HCT116 (cell line): ENCODE measurements around the gene RHOU.

Experiments used
- CEBPB ChIP-seq: IDR thresholded peaks from 2 replicates; pipeline ENCODE4 v1.6.1; 2012; ENCODE audit warnings: low read depth
- CTCF ChIP-seq, 3 experiments: fragments of 200-600 bp in 1 of 3; sonication (generic) in 1 of 3; IDR thresholded peaks in 2 of 3; conservative IDR thresholded peaks in 1 of 3; 2 replicates each; pipeline ENCODE4 v1.5.1; 2012 to 2017; ENCODE audit warnings: low read depth in 2 of 3, low read length in 2 of 3, antibody characterized with exemption in 1 of 3, borderline replicate concordance in 1 of 3, control low read depth in 1 of 3, mild to moderate bottlenecking in 1 of 3, mixed read lengths in 1 of 3, mixed run types in 1 of 3, moderate library complexity in 1 of 3; ENCODE audit not compliant: insufficient read depth in 1 of 3
- EZH2 ChIP-seq: fragments of 200-600 bp; sonication (generic); IDR thresholded peaks from 2 replicates; pipeline ENCODE4 v1.6.1; 2017; ENCODE audit warnings: antibody characterized with exemption, mixed run types
- EZH2phosphoT487 ChIP-seq: fragments of 200-600 bp; IDR thresholded peaks from 2 replicates; pipeline ENCODE4 v1.6.1; 2018; ENCODE audit warnings: antibody characterized with exemption, borderline replicate concordance
- FOSL1 ChIP-seq: IDR thresholded peaks from 2 replicates; pipeline ENCODE4 v1.6.1; 2012; ENCODE audit warnings: low read depth
- POLR2A ChIP-seq: IDR thresholded peaks from 2 replicates; pipeline ENCODE4 v1.7.0; 2011; ENCODE audit warnings: borderline replicate concordance; ENCODE audit not compliant: insufficient read depth, insufficient read length; ENCODE audit errors: extremely low read depth
- POLR2AphosphoS5 ChIP-seq: IDR thresholded peaks from 2 replicates; pipeline ENCODE4 v1.6.1; 2011; ENCODE audit warnings: mild to moderate bottlenecking, low read depth, low read length, moderate library complexity
- REST ChIP-seq: IDR thresholded peaks from 2 replicates; pipeline ENCODE4 v1.6.1; 2012; ENCODE audit warnings: low read depth
- SP1 ChIP-seq: IDR thresholded peaks from 2 replicates; pipeline ENCODE4 v1.6.1; 2012; ENCODE audit warnings: low read depth
- TCF7L2 ChIP-seq: IDR thresholded peaks from 2 replicates; pipeline ENCODE4 v1.7.0; 2011; ENCODE audit warnings: borderline replicate concordance, inconsistent platforms; ENCODE audit not compliant: insufficient read depth, insufficient read length; ENCODE audit errors: extremely low read depth
- YY1 ChIP-seq: IDR thresholded peaks from 2 replicates; pipeline ENCODE4 v1.6.1; 2011; ENCODE audit warnings: low read length, low read depth, moderate library complexity, mild to moderate bottlenecking; ENCODE audit not compliant: insufficient replicate concordance; ENCODE audit errors: extremely low read depth
- ZNF274 ChIP-seq: fragments of 200-500 bp; sonication (Bioruptor generic); IDR thresholded peaks from 2 replicates; pipeline ENCODE4 v1.6.1; 2014; ENCODE audit warnings: mild to moderate bottlenecking, low read depth, low read length, inconsistent platforms

- no peak for TF ChIP-seq CTCF (IDR thresholded peaks at IDR 0.05 in 2 of 3, conservative IDR thresholded peaks at IDR 0.05 in 1 of 3; ENCODE audit: borderline replicate concordance in 1 of 3, insufficient read depth in 1 of 3, low read depth in 2 of 3, low read length in 2 of 3)
- TF ChIP-seq CEBPB: no peak
- no peak for TF ChIP-seq REST
- no peak for TF ChIP-seq TCF7L2
- TF ChIP-seq SP1: no peak
- no peak for TF ChIP-seq ZNF274
- no peak for TF ChIP-seq YY1
- TF ChIP-seq EZH2phosphoT487: no peak
- TF ChIP-seq EZH2: no peak
- no peak for TF ChIP-seq POLR2AphosphoS5
- no peak for TF ChIP-seq POLR2A
- no peak for TF ChIP-seq FOSL1
These were observed 21.2 kb downstream of the RHOU start for GRCh38 chr1:228756457-228756856.
